HepG2 (cell line): ENCODE data around the gene PACC1. TPM values are rescaled to one million over a fixed set of nuclear protein-coding genes. Genes with fewer than 3 reads are reported as not detected.

ENCODE experiments used
- BORCS8-MEF2B ChIP-seq: sonication (generic); formaldehyde crosslinking; IDR thresholded peaks from 2 replicates; pipeline ENCODE4 v1.8.0; 2022; ENCODE audit warnings: mild to moderate bottlenecking, missing genetic modification reagents
- KDM5A ChIP-seq: fragments of 200-600 bp; sonication (generic); IDR thresholded peaks from 2 replicates; pipeline ENCODE4 v1.7.0; 2018; ENCODE audit warnings: antibody characterized with exemption, mild to moderate bottlenecking, low read length, borderline replicate concordance
- KLF9 ChIP-seq: IDR thresholded peaks from 2 replicates; pipeline ENCODE4 v1.6.1; 2016; ENCODE audit warnings: low read depth
- KMT2A ChIP-seq: sonication (generic); formaldehyde crosslinking; IDR thresholded peaks from 2 replicates; pipeline ENCODE4 v1.4.0; 2020; ENCODE audit warnings: missing genetic modification reagents
- SRSF9 ChIP-seq: fragments of 200-400 bp; formaldehyde crosslinking; IDR thresholded peaks from 2 replicates; pipeline ENCODE4 v1.6.1; 2018; ENCODE audit warnings: borderline replicate concordance, mild to moderate bottlenecking, low read depth, low read length; ENCODE audit not compliant: insufficient read depth, poor library complexity, severe bottlenecking
- ZFP90 ChIP-seq: sonication (generic); formaldehyde crosslinking; IDR thresholded peaks from 2 replicates; pipeline ENCODE4 v1.8.0; 2022; ENCODE audit warnings: missing genetic modification reagents, mild to moderate bottlenecking, inconsistent platforms, borderline replicate concordance
- ZNF10 ChIP-seq: sonication (generic); formaldehyde crosslinking; IDR thresholded peaks from 2 replicates; pipeline ENCODE4 v1.4.0; 2020; ENCODE audit warnings: mild to moderate bottlenecking, low read depth, missing genetic modification reagents, borderline replicate concordance
- ZNF264 ChIP-seq: sonication (generic); formaldehyde crosslinking; IDR thresholded peaks from 2 replicates; pipeline ENCODE4 v1.4.0; 2020; ENCODE audit warnings: missing genetic modification reagents
- ZNF292 ChIP-seq: sonication (generic); formaldehyde crosslinking; IDR thresholded peaks from 2 replicates; pipeline ENCODE4 v1.8.1; 2022; ENCODE audit warnings: mild to moderate bottlenecking, low read depth, missing genetic modification reagents, borderline replicate concordance
- ZNF547 ChIP-seq: sonication (generic); formaldehyde crosslinking; IDR thresholded peaks from 2 replicates; pipeline ENCODE4 v1.5.1; 2020; ENCODE audit warnings: mild to moderate bottlenecking, missing genetic modification reagents
- ZNF564 ChIP-seq: sonication (generic); formaldehyde crosslinking; IDR thresholded peaks from 2 replicates; pipeline ENCODE4 v1.8.1; 2023; ENCODE audit warnings: mild to moderate bottlenecking, missing genetic modification reagents
- ZNF687 ChIP-seq: sonication (generic); formaldehyde crosslinking; IDR thresholded peaks from 2 replicates; pipeline ENCODE4 v1.5.1; 2020; ENCODE audit warnings: mild to moderate bottlenecking, missing genetic modification reagents, moderate library complexity
- polyA plus RNA-seq, 8 experiments: library from polyadenylated mRNA; depleted of rRNA in 3 of 8; stranded (reverse) in 7 of 8; unstranded in 1 of 8; fragments of >200 nt; fragmentation: Illumina TruSeq in 4 of 8; extraction: Trizol in 4 of 8; gene quantifications; 2 replicates each; pipeline versions ENCODE4 v1.2.1 to v1.2.3, GENCODE V29; 2011 to 2016; ENCODE audit warnings: low read depth in 4 of 8, missing spikeins in 1 of 8, mixed read lengths in 1 of 8; ENCODE audit not compliant: insufficient read depth in 1 of 8
- total RNA-seq, 5 experiments: library from RNA; depleted of rRNA; stranded (reverse); fragments of >200 nt; fragmentation: Illumina TruSeq; extraction: Trizol; gene quantifications; 2 replicates each; pipeline ENCODE4 v1.2.3, GENCODE V29; 2016; ENCODE audit warnings: low read depth in 1 of 5

Gene PACC1
- total and polyA plus RNA-seq, 2 of the 13 experiments (the other 11 are each of a cell fraction or from before 2014, with no cell fraction given) = 9.4 to 10.7 TPM

DNA sequence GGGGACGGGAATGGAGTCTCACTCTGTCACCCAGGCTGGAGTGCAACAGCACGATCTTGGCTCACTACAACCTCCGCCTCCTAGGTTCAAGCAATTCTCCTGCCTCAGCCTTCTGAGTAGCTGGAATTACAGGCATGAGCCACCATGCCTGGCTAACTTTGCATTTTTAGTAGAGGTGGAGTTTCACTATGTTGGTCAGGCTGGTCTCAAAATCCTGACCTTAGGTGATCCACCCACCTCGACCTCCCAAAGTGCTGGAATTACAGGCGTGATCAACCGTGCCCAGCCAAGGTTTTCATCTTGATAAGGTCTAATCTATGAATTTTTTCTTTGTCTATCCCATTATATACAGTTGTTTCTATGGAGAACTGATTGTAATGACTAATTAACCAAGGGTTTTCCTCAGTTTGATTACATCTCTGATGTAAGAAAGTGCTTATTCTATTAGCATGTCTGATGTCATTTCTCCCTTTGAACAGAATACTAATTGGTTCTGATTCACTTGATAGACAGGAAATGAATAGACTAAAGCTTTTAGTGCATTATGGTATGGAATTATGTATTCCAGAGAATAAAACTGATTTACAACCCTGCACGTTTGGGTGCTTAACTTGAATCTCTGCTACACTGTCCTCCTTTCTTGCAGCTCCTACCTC lies 11.9 kb downstream of the PACC1 start (continued):
- no peak for TF ChIP-seq SRSF9
- no peak for TF ChIP-seq ZNF292 (CRISPR knock-in tag)
- TF ChIP-seq ZNF687 (CRISPR knock-in tag) = no peak
- TF ChIP-seq ZNF564 = no peak
- no peak for TF ChIP-seq ZNF264 (CRISPR knock-in tag)
- TF ChIP-seq KMT2A (CRISPR knock-in tag) = no peak
- no peak for TF ChIP-seq KLF9 (CRISPR knock-in tag)
- no peak for TF ChIP-seq ZNF547 (CRISPR knock-in tag)
- TF ChIP-seq ZNF10 (CRISPR knock-in tag) = no peak
- TF ChIP-seq KDM5A = no peak
- no peak for TF ChIP-seq ZFP90 (CRISPR knock-in tag)
- TF ChIP-seq BORCS8-MEF2B (CRISPR knock-in tag) = no peak
- TF ChIP-seq, all 625 proteins: peak for 0
